ENCODE results near the gene PPP6R1.
A peak's percentile ranks its signal among the peaks of the same experiment; 100 is the strongest.

PPP6R1 gene, protein sequence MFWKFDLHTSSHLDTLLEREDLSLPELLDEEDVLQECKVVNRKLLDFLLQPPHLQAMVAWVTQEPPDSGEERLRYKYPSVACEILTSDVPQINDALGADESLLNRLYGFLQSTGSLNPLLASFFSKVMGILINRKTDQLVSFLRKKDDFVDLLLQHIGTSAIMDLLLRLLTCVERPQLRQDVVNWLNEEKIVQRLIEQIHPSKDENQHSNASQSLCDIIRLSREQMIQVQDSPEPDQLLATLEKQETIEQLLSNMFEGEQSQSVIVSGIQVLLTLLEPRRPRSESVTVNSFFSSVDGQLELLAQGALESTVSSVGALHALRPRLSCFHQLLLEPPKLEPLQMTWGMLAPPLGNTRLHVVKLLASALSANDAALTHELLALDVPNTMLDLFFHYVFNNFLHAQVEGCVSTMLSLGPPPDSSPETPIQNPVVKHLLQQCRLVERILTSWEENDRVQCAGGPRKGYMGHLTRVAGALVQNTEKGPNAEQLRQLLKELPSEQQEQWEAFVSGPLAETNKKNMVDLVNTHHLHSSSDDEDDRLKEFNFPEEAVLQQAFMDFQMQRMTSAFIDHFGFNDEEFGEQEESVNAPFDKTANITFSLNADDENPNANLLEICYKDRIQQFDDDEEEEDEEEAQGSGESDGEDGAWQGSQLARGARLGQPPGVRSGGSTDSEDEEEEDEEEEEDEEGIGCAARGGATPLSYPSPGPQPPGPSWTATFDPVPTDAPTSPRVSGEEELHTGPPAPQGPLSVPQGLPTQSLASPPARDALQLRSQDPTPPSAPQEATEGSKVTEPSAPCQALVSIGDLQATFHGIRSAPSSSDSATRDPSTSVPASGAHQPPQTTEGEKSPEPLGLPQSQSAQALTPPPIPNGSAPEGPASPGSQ

DNA sequence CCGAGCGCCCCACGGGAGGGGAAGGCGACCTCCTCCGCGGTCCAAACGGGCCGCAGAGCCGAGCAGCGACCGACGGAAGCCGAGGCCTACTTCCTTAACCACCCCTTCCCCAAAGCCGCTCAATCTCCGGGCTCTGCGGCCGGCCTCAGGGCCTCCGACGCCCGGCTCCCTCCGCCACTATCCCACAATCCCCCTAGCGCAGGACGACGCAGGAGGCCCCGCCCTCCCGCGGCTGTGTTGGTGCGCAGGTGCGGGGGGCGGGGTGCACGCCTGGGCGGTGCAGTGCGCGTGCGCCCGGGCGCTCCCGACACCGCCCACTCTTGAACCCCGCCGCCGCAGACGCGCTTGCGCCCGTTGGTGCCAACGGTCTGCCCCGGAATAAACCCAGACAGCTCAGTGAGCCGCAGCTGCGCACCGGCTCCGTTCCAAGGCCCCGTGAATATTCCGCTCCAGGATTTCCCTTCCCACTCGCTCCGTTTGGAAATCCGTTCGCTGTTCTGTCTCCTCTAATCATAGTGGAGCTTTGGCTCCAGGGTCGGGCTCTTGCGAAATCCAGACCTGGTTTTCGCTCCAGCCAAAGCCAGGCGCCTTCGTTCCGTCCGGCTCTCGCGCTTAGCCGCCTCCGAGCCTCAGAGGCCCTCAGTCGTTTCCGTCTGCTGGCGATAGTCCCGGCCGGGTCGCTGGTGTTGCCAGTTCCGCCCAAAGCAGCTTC is at the start of gene PPP6R1:
Gene PPP6R1 (minus strand): TSS at position 190 of the 712 bp plus-strand sequence. CDS start 11,914 bp downstream, outside the sequence.
- peak; percentile 100 for DNase-seq (ENCODE audit: low read depth)
- H3K4me3 ChIP-seq (ENCODE audit: low read depth, low read length): peak within 1 kb of the TSS; percentile 95
- TF ChIP-seq, protein P1, sequence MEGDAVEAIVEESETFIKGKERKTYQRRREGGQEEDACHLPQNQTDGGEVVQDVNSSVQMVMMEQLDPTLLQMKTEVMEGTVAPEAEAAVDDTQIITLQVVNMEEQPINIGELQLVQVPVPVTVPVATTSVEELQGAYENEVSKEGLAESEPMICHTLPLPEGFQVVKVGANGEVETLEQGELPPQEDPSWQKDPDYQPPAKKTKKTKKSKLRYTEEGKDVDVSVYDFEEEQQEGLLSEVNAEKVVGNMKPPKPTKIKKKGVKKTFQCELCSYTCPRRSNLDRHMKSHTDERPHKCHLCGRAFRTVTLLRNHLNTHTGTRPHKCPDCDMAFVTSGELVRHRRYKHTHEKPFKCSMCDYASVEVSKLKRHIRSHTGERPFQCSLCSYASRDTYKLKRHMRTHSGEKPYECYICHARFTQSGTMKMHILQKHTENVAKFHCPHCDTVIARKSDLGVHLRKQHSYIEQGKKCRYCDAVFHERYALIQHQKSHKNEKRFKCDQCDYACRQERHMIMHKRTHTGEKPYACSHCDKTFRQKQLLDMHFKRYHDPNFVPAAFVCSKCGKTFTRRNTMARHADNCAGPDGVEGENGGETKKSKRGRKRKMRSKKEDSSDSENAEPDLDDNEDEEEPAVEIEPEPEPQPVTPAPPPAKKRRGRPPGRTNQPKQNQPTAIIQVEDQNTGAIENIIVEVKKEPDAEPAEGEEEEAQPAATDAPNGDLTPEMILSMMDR (conservative IDR thresholded peaks at IDR 0.05; ENCODE audit: low read depth, low read length): no peak

DNA sequence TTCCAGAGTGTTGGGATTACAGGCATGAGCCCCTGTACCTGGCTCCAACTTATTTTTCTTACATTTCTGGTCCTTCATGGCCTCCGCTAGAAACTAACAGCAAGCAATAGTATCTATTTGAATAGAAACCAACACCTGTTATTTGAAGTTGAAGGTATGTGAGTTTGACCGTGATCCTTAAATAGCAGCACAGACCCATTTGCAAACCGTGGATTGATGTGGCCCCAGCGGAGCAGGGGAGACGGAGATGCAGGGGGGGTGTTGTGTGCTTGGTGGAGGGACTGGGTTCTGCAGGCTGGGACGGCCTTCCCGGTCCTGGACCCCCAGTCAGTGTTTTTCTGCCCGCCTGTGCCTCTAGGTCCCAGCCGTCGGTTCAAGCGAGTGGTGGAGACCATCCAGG is 49.5 kb upstream of the PPP6R1 start:
- DNase-seq (ENCODE audit: low read depth): no peak
- TF ChIP-seq, protein P1 (conservative IDR thresholded peaks at IDR 0.05; ENCODE audit: low read depth, low read length): no peak
- H3K4me3 ChIP-seq (ENCODE audit: low read depth, low read length): no peak overlapping the region

GRCh38 chr19:55306712-55307111 is 47.9 kb upstream of the PPP6R1 start:
- DNase-seq (ENCODE audit: low read depth): no peak
- TF ChIP-seq, protein P1 (conservative IDR thresholded peaks at IDR 0.05; ENCODE audit: low read depth, low read length): no peak
- H3K4me3 ChIP-seq (ENCODE audit: low read depth, low read length): no peak overlapping the region

DNA sequence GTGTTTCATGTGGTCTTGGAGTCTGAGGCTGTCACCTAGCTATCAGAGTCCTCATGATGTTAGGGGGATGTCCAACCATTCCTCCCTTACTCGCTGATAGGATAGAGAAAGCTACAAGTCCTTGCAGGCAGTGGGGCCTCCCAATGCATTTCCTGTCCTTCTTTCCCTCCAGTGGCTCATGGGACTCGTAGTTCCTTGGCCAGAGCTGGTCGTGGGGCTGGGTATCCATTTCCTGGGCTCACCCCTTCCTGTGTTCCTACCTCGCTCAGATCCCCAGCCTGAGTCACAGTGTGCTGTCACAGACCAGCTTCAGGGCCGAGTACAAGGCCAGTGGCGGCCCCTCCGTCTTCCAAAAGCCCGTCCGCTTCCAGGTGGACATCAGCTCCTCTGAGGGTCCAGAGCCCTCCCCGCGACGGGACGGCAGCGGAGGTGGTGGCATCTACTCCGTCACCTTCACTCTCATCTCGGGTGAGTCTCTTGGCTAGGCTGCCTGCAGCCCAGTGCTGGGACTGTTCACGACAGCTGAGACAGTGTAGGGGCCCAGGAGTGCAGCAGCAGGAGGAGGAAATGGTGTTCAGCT is 47.3 kb upstream of the PPP6R1 start:
- H3K4me3 ChIP-seq (ENCODE audit: low read depth, low read length): no peak overlapping the region
- no peak for DNase-seq (ENCODE audit: low read depth)
- TF ChIP-seq, protein P1 (conservative IDR thresholded peaks at IDR 0.05; ENCODE audit: low read depth, low read length): no peak

- TF ChIP-seq, protein P1 (conservative IDR thresholded peaks at IDR 0.05; ENCODE audit: low read depth, low read length): no peak
- peak; percentile 45 for DNase-seq (ENCODE audit: low read depth)
- no peak overlapping the region for H3K4me3 ChIP-seq (ENCODE audit: low read depth, low read length)
Measured at GRCh38 chr19:55305491-55305890, 46.7 kb upstream of the PPP6R1 start.

GRCh38 chr19:55304980-55305379 is 46.2 kb upstream of the PPP6R1 start:
- no peak overlapping the region for H3K4me3 ChIP-seq (ENCODE audit: low read depth, low read length)
- TF ChIP-seq, protein P1 (conservative IDR thresholded peaks at IDR 0.05; ENCODE audit: low read depth, low read length): no peak
- no peak for DNase-seq (ENCODE audit: low read depth)
